Jurkat, Clone E6-1 (cell line): ENCODE measurements around the gene SND1.
"Not testable (repeated sequence)": the region's sequence is repeated elsewhere in the genome, so short reads cannot be mapped to it uniquely, and the experiment has no call there.

Experiments used
- DNase-seq: peaks from one replicate; pipeline ENCODE4 v3.0.0-alpha.2; 2011; ENCODE audit warnings: low read depth, low spot score
- H3K4me3 ChIP-seq: 2 replicates; pipeline ENCODE4 v1.5.1; 2011; ENCODE audit warnings: mild to moderate bottlenecking, low read length, control low read depth, moderate library complexity

The SND1 gene

GRCh38 chr7:127650847-127651555 lies 993 bp upstream of the SND1 start:
- no peak for DNase-seq

GRCh38 chr7:127652333-127653248 lies 597 bp downstream of the SND1 start:
- peak overlapping the region; percentile 93 for H3K4me3 ChIP-seq
- no peak for DNase-seq

More at GRCh38 chr7:127650847-127651555, 993 bp upstream of the SND1 start:
- H3K4me3 ChIP-seq: peak overlapping the region; percentile 73

- peak overlapping the region; percentile 93 for H3K4me3 ChIP-seq
- DNase-seq: no peak
These were observed 1.4 kb downstream of the SND1 start for GRCh38 chr7:127653396-127653795.

DNA sequence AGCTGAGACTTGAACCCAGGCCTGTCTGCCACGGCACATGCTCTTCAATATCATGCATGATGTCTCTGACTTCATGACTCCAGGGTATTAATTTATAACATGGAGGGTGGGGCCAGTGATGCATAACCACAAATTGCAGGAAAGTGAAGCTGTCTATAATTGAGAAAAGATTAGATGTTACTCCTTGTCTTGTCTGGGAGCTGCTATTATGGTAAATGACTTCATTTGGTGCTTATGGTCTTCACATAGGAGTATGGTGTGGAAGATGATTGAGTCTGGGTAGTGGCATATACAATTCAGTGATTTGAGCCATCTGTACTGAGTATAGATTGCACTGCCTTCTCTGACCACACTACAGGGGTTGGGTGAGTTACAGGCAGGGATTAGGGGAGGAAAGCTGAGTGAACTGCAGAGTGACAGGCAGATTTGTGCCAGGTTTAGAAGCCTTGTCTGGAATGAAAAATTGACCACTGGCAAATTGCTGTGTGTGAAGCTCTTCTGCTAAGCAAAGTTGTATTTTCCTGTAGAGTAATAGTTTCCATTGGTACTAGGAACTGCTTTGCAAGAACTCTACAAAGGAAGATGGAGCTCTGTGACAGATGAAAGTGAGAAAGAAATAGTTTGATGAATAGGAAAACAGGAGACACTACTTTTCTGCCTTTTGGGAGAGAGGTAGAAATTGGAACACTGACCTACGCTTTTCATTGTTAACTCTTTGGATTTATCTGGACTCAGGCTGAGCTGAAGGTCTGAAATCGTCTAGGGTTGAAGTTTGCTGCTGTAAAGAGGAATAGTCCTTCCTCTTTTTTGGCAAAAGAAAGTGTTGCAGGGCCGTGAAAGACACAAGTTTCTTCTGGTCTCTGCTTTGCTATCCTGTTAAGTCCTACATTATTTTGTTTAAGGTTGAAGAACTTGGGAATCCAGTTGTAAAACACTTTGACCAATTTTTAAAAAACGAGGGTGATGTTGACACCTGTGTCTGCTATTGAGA lies 2.7 kb downstream of the SND1 start:
- no peak for DNase-seq
- H3K4me3 ChIP-seq: no peak overlapping the region

DNA sequence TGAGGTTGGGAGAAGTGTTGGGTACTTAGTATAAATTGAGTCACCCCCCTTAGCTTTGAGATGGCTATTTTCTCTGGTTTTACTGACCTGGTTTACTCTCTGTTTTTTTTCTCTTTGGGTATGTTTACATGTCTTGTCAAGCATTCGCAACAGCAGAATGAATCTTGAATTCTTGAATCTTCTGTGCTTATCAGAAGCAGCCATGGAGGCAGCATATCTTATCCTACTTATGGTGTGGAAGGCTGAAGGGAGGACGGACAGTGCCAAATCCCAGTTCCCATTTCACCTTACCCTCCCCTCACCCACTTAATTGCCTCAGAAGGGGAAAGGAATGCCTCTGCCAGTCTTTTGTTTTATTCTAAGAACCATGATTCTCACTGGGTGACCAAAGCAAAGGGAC lies 3.7 kb downstream of the SND1 start:
- DNase-seq: no peak
- H3K4me3 ChIP-seq: no peak overlapping the region

- H3K4me3 ChIP-seq: no peak overlapping the region
- DNase-seq: no peak
These were observed 5.5 kb downstream of the SND1 start for GRCh38 chr7:127657500-127657899.

DNA sequence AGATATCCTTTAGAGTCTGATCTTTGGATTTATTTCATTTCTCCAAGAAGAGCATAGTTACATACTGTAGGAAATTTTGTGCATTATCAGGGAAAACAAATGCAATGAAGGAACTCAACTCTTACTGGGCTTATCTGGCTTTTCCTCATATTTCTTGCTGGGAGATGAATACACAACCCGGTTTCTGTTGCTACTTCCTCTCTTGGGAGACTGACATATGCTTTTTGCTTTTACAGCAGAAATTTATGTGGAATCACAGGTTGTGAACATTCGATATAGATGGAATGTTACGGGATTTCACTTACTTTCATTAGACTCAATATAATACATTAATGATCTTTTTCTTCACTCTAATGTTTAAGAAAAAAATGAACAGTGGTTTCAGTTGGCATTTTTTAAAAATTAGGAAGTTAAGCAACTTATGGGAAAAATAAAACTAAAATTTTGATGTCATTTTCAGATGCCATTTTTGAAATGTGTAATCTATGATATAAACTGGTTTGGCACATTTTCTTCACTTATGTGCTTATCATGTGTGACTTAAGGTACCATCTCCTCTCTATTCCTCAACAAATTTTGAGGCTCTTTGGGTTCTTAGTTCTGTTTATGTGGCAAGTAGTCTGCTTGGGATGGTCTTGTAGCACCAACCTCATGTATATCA lies 7.1 kb downstream of the SND1 start:
- DNase-seq: no peak
- H3K4me3 ChIP-seq: no peak overlapping the region

DNA sequence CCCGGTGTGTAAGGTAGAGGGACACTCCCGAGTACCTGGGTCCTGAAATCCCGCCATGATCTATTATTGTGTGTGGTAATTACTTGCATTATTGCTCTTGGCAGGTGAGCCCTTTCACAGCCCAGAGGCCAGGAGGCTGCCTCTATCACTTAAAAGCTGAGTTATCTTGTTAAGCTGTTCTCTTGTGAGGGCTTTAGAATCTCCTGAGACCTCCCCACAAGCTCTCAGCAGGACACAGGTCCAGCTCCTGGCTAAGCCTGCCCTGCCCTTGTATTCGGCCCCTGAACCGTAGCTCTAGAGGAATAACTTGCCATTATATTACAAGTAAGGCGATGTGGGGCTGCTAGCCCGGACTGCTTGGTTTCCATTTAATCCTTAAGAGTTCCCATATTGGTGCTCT lies 13.9 kb downstream of the SND1 start:
- DNase-seq: no peak
- no peak overlapping the region for H3K4me3 ChIP-seq

- H3K4me3 ChIP-seq: no peak overlapping the region
- no peak for DNase-seq
These were observed 14.6 kb downstream of the SND1 start for GRCh38 chr7:127666602-127667001.

DNA sequence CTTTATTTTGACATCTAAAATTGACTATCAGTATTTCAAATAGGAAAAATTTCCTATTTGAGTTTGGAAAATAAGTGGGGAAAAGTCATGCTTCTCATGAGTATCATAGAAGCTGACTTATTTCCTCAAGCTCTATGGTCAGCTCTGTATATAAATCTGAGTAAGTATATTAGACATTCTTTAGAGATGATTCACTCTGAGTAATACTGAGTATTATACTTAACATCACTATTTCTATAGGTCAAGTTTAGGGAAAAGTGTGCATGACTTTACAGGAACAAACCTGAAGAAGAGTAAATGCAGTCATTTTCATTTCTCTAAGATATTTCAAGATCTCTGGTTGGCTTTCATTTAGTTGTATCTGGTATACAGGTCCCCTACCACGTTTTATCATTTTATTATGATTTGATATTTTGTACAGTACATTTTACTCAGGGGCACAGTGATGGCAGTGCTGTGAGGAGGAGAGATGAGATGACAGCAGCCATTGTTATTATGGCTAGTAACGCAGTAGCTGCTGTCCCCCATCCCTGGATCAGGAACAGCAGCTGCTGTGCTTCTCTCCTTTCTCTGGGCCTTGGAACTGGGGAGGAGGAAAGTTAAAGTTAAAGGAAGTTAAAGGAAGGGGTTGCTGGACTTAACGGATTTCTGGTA lies 15.2 kb downstream of the SND1 start:
- no peak for DNase-seq
- H3K4me3 ChIP-seq: no peak overlapping the region

DNA sequence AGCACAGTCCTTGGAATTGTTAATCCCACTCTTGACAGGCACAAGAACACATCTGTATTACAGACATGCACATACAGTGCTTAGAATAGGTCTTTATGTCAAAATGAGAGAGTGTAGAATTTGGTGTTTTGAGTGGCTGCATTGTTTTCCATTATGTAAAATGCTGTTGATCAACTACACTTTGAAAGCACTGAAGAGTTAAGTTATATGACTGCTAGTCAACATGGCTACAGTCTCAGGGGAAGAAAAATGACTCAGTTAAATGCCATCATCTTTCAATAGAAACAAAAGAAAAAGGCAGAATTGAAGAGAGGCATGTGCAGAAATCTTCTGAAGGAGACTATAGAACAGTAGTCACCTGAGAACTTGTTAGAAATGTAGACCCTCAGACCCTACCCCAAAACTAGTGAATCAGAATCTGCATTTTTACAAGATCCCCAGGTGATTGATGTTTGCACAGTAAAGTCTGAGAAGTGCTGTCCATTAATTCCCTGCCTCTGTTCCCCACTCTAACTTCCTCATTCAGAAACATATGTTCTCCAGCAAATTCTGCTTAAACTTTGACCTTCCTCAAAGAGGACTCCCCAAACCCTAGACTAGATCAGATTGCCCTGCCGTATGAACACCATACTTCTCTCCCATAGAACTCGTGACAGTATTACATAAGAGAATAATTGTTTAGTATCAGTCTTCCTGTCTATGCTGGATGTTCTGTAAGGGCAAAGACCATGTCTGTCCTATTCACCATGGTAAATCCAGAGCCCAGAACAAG lies 16.0 kb downstream of the SND1 start:
- H3K4me3 ChIP-seq: no peak overlapping the region
- DNase-seq: no peak

DNA sequence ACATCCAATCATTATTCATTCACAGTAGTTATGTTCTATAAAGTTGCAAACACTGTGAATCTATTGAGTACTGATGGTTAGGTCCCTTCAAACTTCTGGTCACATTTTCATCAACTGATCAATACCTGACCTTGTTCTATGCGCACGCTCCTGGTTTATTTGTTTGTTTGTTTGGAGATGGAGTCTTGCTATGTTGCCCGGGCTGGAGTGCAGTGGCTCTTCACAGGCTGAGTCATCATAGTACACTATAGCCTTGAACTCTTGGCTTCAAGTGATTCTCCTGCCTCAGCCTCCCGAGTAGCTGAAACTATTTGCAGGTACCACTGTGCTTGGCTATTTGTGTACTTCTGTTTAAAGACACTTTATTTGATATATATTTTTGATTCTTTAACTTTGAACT lies 19.3 kb downstream of the SND1 start:
- DNase-seq: no peak
- H3K4me3 ChIP-seq: no peak overlapping the region

DNA sequence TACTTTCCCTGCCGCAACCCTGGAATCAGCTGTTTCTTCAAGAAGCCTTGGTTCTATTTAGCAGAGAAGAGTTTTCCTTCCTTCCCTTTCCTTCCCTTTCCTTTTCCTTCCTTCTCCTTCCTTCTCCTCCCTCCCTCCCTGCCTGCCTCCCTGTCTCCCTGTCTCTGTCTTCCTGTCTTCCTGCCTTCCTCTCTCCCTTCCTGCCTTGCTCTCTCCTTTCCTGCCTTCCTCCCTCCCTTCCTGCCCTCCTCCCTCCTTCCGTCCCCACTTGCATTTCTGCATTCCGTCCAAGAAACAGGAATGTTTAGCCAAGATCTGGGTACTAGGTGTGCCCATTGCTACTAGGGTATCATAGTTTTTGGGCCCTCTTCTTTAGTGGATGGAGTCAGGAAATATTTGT lies 21.9 kb downstream of the SND1 start:
- no peak for DNase-seq

GRCh38 chr7:127674361-127674760 lies 22.4 kb downstream of the SND1 start:
- no peak overlapping the region for H3K4me3 ChIP-seq

More for the DNA sequence above, 21.9 kb downstream of the SND1 start:
- H3K4me3 ChIP-seq: no peak overlapping the region

GRCh38 chr7:127674923-127675322 lies 22.9 kb downstream of the SND1 start:
- not testable (repeated sequence) for DNase-seq, H3K4me3 ChIP-seq

More at GRCh38 chr7:127674361-127674760, 22.4 kb downstream of the SND1 start:
- DNase-seq: no peak

DNA sequence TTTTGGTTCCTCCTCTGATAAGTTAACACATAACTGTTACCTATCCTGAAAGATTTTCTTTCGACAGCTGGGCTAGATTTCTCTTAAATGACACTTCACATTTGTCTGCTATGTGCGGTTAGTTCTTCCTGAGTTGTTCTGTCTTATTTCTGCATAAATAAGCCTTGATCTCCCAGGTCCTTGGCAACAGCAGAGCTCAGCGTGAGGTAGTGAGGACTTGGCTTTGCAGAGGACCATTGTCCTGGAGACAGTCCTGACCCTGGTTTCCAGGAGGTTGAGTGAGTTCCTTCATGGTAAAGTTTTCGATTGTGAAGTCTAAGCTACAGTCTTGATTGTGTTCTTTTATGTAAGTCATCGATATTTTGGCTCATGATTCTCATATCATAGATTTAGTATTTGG lies 23.7 kb downstream of the SND1 start:
- DNase-seq: no peak
- H3K4me3 ChIP-seq: no peak overlapping the region

DNA sequence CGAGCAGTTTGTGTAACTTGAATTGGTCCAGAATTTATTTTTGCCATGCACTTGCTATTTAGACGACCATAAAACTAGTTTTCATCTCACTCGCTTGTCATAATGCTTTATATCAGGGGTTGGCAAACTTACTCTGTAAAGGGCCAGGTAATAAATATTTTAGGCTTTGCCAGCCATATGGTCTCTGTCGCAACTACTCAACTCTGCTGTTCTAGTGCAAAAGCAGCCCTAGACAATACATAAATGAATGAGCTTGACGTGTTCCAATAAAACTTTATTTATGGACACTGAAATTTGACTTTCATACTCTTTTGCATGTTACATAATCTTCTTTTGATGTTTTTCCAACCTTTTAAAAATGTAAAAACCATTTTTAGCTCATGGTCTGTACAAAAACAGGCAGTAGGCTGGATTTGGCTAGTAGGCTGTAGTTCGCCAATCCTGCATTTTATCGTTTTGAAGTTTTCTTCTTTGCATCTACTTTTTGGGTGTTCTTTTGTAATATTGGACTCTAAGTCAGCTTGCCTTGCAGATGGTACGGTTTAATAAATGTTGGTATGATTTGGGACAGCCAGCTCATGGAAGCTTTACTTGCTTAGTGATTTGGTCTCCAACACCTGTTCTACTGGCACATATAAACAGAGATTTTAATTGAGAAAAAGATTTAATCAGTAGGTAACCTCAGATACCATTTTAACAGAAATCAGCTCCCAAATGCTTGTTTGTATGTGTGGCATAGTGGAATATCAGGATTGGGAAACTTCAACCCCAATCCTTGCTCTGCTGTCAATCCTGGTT lies 25.6 kb downstream of the SND1 start:
- DNase-seq: no peak
- H3K4me3 ChIP-seq: no peak overlapping the region
